Omental fat pad (tissue), 4 donors: ENCODE results near the gene CCDC92. TPM values are rescaled to one million over a fixed set of nuclear protein-coding genes. Genes with fewer than 3 reads are reported as not detected.

ENCODE experiments used
- ATAC-seq: fragments of 150-250 bp; one replicate; pipeline ENCODE4 v1.9.1; 2016; ENCODE audit warnings: mild to moderate bottlenecking, moderate library complexity; ENCODE audit not compliant: low FRiP score
- DNase-seq: peaks from one replicate; pipeline ENCODE4 v3.0.0-alpha.2; 2019; ENCODE audit warnings: low spot score
- total RNA-seq, 4 donors: library from RNA; depleted of rRNA; stranded (reverse); fragments of >200 nt; gene quantifications; one replicate each; pipeline ENCODE4 v1.1.0, GENCODE V29; 2016
- TF ChIP-seq, protein P1 (sequence below), 3 donors: fragments of 450-650 bp; IDR thresholded peaks; one replicate each; pipeline ENCODE4 v1.5.1; 2016 to 2017; ENCODE audit warnings: antibody characterized with exemption in 3 of 3, mild to moderate bottlenecking in 3 of 3, moderate library complexity in 2 of 3

The CCDC92 gene
- total RNA-seq, 4 donors from 2014 or later, result 27.1 to 34.5 (median 32.0) TPM

DNA sequence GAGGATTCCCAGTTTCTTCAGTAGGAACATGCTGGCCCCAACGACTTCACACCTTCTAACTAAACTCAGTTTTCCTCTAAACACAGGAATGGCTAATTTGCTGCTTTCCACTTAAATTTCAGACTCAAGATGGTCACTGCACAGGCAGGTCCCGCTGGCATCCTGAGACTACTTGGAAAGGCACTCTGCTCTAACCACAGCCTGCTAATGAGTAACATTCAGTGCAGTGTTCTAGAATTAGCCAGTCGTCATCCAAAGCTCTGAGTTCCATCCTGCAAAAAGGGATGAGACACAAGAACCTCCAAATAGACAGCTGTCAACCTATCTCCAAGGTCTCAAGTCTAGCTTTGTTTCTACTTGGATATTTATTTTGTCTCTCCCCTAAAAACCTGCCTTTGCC is 6.0 kb downstream of the CCDC92 start:
- no peak for ATAC-seq
- TF ChIP-seq, protein P1, sequence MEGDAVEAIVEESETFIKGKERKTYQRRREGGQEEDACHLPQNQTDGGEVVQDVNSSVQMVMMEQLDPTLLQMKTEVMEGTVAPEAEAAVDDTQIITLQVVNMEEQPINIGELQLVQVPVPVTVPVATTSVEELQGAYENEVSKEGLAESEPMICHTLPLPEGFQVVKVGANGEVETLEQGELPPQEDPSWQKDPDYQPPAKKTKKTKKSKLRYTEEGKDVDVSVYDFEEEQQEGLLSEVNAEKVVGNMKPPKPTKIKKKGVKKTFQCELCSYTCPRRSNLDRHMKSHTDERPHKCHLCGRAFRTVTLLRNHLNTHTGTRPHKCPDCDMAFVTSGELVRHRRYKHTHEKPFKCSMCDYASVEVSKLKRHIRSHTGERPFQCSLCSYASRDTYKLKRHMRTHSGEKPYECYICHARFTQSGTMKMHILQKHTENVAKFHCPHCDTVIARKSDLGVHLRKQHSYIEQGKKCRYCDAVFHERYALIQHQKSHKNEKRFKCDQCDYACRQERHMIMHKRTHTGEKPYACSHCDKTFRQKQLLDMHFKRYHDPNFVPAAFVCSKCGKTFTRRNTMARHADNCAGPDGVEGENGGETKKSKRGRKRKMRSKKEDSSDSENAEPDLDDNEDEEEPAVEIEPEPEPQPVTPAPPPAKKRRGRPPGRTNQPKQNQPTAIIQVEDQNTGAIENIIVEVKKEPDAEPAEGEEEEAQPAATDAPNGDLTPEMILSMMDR (IDR thresholded peaks at IDR 0.05), result no peak
- DNase-seq, result no peak

DNA sequence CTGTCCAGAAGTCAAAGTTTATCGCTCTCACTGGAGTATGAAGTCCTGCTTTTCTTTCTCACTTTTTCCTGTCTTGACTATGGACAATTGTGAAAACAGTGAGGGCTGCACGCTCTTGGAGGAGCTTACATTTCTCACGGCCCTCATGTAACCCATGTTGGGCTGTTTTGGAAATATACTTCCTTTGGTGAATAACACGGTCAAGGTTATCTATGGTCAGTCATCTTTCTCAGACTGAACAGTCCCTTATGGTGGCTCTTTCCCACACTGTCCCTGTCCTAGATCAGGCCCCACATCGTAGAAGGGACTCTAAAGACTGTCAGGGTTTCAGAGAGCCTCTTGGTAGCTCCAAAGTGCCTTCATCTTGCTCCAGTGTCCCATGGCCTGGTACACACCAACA is 7.2 kb downstream of the CCDC92 start:
- no peak for DNase-seq
- TF ChIP-seq, protein P1 (IDR thresholded peaks at IDR 0.05), result no peak
- no peak for ATAC-seq

DNA sequence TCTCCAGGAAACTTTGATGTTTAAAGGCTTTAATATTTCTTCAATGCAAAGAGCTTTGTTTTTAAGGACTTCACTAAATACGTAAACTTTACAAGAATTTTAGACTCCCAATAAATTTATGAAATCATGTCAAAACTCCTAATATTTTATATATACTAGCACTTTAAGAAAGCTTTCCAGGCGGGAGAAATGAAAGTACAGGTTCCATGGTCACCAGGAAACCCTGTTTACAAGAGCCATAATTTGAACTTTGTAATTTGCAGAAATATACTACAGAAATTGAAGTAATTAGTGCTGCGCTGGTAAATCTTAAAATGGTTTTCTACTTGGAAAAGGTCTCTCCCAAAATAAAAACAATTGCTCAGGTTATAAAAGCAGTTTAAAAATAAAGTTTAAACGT is 8.8 kb downstream of the CCDC92 start:
- ATAC-seq (no peak), DNase-seq (no peak)
- TF ChIP-seq, protein P1 (IDR thresholded peaks at IDR 0.05), result no peak

DNA sequence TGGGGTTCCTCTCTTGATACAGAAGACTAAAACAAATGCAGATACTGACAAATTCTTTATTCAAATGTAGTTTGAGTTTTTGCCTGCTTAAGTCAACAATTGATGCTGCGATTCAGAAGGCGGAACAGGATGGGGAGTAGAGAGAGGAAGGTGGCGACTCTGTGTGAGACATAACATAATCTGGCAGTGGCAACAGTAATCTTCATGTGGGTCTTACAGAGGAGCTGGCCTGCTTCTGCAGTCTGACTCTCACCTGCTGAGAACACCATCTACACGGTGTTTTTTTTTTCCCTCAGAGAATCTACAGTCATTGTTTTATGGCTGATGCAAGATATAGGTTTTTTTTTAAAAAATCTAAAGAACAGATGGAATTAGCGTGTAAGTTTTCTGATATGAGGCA is 10.1 kb downstream of the CCDC92 start:
- TF ChIP-seq, protein P1 (IDR thresholded peaks at IDR 0.05), result no peak
- no peak for DNase-seq
- no peak for ATAC-seq

DNA sequence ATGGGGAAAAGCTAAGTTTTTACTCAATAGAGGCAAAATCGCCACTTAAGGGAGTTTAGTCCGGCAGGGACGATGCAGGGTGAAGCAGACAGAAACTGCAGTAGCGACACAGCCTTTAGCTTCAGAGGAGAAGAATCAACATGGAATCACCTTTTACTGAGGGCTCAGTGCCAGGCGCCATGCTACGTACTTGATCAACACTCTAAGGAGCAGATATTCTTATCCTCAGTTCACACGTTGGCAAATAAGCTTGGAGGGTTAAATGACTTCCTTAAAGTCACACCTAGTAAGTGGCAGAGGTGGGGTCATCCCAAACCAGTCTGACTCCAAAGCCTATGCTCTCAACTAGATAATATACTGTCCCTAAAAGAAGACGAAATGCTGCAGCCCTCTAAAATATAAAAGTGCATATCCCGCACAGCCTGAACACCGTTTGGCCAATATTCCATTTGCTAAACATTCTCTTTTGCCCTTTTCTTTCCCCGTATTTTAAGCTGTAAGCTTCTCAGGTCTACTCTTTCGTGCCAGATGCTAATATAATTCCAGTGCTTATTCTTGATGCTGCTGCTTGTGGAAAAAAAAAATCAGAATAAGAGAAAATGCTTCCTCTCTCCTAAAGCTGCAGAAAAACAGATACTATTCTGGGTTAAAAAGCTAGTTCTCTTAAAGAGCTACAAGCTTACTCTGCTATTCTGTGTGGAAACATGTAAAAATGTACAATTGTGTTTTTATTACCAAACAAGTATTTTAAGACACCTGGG is 10.9 kb downstream of the CCDC92 start:
- no peak for ATAC-seq
- DNase-seq, result no peak
- TF ChIP-seq, protein P1 (IDR thresholded peaks at IDR 0.05), result no peak

DNA sequence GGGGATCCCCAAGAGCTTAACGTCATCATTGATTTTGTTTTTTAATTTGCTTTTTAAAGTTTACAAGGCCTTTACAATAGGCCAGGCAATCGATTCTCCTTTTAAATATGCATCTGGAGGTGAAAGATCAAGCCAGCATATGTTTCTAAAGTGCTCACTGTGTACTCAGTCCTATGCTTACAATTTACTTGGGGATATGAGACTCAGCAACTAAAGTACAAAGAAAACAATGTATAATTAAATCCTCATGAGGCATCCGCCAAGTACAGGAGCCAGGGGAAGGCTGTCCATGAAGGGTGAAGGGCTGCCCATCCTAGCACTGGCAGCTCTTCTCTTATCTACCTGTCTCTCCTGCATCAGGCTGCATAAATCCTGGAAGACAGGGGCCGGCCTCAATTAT is 11.8 kb downstream of the CCDC92 start:
- DNase-seq (no peak), ATAC-seq (no peak)
- TF ChIP-seq, protein P1 (IDR thresholded peaks at IDR 0.05), result no peak

DNA sequence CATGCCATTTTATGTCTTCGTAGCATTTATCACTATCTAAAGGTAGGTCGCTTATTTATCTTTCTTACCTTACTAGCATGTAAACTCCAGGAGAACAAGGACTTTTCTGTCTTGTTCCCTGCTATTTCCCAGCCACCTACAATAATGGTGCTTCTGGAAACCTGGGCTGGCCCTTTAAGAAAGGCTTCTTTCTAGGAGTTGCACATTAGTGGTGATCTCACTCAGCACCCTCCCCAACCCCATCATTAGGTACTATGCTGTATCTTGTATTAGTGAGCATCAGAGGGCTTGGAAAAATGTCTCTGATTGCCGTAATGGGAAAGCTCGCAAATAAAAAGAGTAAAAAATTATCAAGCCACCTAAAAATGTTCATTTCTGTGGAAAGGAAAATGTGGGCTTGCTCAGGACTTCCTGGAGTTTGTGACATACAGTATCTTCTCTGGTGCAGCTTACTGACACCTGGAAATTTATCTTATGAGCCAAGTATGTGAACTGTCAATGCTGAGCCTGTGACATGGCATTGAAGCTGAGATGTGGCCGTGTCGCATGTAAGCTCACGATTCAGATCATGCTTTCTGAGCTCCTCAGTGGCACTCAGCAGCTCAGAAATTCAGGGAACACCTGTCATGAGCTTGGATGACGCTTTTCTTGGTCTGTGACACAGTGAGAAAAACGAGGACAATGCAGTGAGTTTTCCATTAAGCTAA is 12.4 kb downstream of the CCDC92 start:
- ATAC-seq (no peak), DNase-seq (no peak)
- TF ChIP-seq, protein P1 (IDR thresholded peaks at IDR 0.05), result no peak
